HCT116 (cell line): ENCODE results near the gene WNT3A. TPM values are rescaled to one million over a fixed set of nuclear protein-coding genes. Genes with fewer than 3 reads are reported as not detected.

ENCODE experiments used
- ATAC-seq: fragments of 200-7000 bp; cut with Tn5 transposase; 2 replicates; pipeline ENCODE4 v1.9.1; 2020; ENCODE audit warnings: mild to moderate bottlenecking, moderate library complexity
- BruUV-seq: library from RNA; stranded (reverse); fragments of 400-500 nt; replicated peaks from 2 replicates; lab custom pipeline; 2021; lab: Mats Ljungman, UMichigan
- CTCF ChIA-PET: fragments of 300-600 bp; sonication (Branson Sonifier 250); formaldehyde crosslinking; loops from one replicate; lab custom pipeline; 2021; ENCODE audit warnings: antibody characterized with exemption; lab: Charles Lee
- POLR2A ChIA-PET: fragments of 300-600, 350-600 bp; sonication (Branson Sonifier 250); formaldehyde crosslinking; loops from one replicate; lab custom pipeline; 2021; ENCODE audit warnings: antibody characterized with exemption; lab: Charles Lee
- RAD21 ChIA-PET, 2 experiments: fragments of 300-600 bp; sonication (Branson Sonifier 250); formaldehyde crosslinking; loops; one replicate each; lab custom pipeline; 2023; ENCODE audit warnings: low total read pairs in 2 of 2; ENCODE audit not compliant: uncharacterized antibody in 2 of 2, unreplicated experiment in 2 of 2, low non-redundant PET in 1 of 2; lab: Charles Lee
- DNase-seq: peaks from one replicate; pipeline ENCODE4 v3.0.0-alpha.2; 2010; ENCODE audit warnings: low read depth, low spot score
- H2AFZ ChIP-seq: fragments of 200-600 bp; shearing (Covaris generic), sonication (generic); 2 replicates; pipeline ENCODE4 v1.6.1; 2017; ENCODE audit warnings: low read depth, mixed run types, mixed read lengths, antibody characterized with exemption, low read length; ENCODE audit not compliant: poor library complexity, severe bottlenecking
- H3K27ac ChIP-seq: 2 replicates; pipeline ENCODE4 v1.5.1; 2012; ENCODE audit warnings: low read depth, low read length
- H3K27me3 ChIP-seq: fragments of 200-600 bp; sonication (generic); 2 replicates; pipeline ENCODE4 v1.6.1; 2016; ENCODE audit warnings: mixed run types, low read length, mixed read lengths; ENCODE audit not compliant: insufficient read depth
- H3K36me3 ChIP-seq, 2 experiments: fragments of 200-500 bp in 1 of 2; fragments of 200-600 bp in 1 of 2; sonication (Bioruptor generic) in 1 of 2; sonication (generic) in 1 of 2; 2 replicates each; pipeline versions ENCODE4 v1.5.1 to v1.6.1; 2014 to 2016; ENCODE audit warnings: low read length in 2 of 2, inconsistent platforms in 1 of 2, mixed read lengths in 1 of 2, mixed run types in 1 of 2; ENCODE audit not compliant: insufficient read depth in 2 of 2, control insufficient read depth in 1 of 2
- H3K4me1 ChIP-seq, 2 experiments: fragments of 200-600 bp in 1 of 2; sonication (generic) in 1 of 2; 2 replicates each; pipeline versions ENCODE4 v1.5.1 to v1.6.1; 2012 to 2017; ENCODE audit warnings: low read length in 2 of 2, inconsistent platforms in 1 of 2, mild to moderate bottlenecking in 1 of 2, mixed read lengths in 1 of 2, mixed run types in 1 of 2, moderate library complexity in 1 of 2; ENCODE audit not compliant: insufficient read depth in 2 of 2, control insufficient read depth in 1 of 2
- H3K4me2 ChIP-seq: fragments of 200-600 bp; sonication (generic); 2 replicates; pipeline ENCODE4 v1.6.1; 2017; ENCODE audit warnings: mixed run types, low read length, mixed read lengths
- H3K4me3 ChIP-seq, 2 experiments: fragments of 200-600 bp in 1 of 2; sonication (generic) in 1 of 2; replicated peaks in 1 of 2; 2 replicates each; pipeline ENCODE4 v1.5.1; 2011 to 2016; ENCODE audit warnings: low read length in 2 of 2, control low read depth in 1 of 2, low read depth in 1 of 2, mild to moderate bottlenecking in 1 of 2, mixed read lengths in 1 of 2, mixed run types in 1 of 2
- H3K79me2 ChIP-seq: fragments of 200-600 bp; sonication (generic); 2 replicates; pipeline ENCODE4 v1.6.1; 2017; ENCODE audit warnings: mild to moderate bottlenecking, mixed run types, low read length, moderate library complexity, mixed read lengths; ENCODE audit not compliant: insufficient read depth
- H3K9ac ChIP-seq: fragments of 200-600 bp; sonication (generic); 2 replicates; pipeline ENCODE4 v1.6.1; 2016; ENCODE audit warnings: low read length, mixed read lengths
- H3K9me2 ChIP-seq: fragments of 200-600 bp; sonication (generic), shearing (Covaris generic); 2 replicates; pipeline ENCODE4 v1.6.1; 2017; ENCODE audit warnings: mixed run types, mild to moderate bottlenecking, moderate library complexity; ENCODE audit not compliant: insufficient read depth
- H3K9me3 ChIP-seq, 2 experiments: fragments of 200-500 bp in 1 of 2; fragments of 200-600 bp in 1 of 2; sonication (Bioruptor generic) in 1 of 2; sonication (generic) in 1 of 2; 2 replicates each; pipeline ENCODE4 v1.6.1; 2014 to 2017; ENCODE audit warnings: low read length in 2 of 2, mixed read lengths in 2 of 2, inconsistent platforms in 1 of 2, low read depth in 1 of 2, mild to moderate bottlenecking in 1 of 2, mixed run types in 1 of 2, moderate library complexity in 1 of 2; ENCODE audit not compliant: control insufficient read depth in 1 of 2, insufficient read depth in 1 of 2
- H4K20me1 ChIP-seq: fragments of 200-600 bp; sonication (generic), shearing (Covaris generic); 2 replicates; pipeline ENCODE4 v1.6.1; 2017; ENCODE audit warnings: mixed run types, mild to moderate bottlenecking, moderate library complexity; ENCODE audit not compliant: insufficient read depth
- CBX3 ChIP-seq: IDR thresholded peaks from 2 replicates; pipeline ENCODE4 v1.6.1; 2012; ENCODE audit warnings: low read depth
- CEBPB ChIP-seq: IDR thresholded peaks from 2 replicates; pipeline ENCODE4 v1.6.1; 2012; ENCODE audit warnings: low read depth
- EGR1 ChIP-seq: IDR thresholded peaks from 2 replicates; pipeline ENCODE4 v1.6.1; 2012; ENCODE audit warnings: low read depth
- EZH2 ChIP-seq: fragments of 200-600 bp; sonication (generic); IDR thresholded peaks from 2 replicates; pipeline ENCODE4 v1.6.1; 2017; ENCODE audit warnings: antibody characterized with exemption, mixed run types
- FOSL1 ChIP-seq: IDR thresholded peaks from 2 replicates; pipeline ENCODE4 v1.6.1; 2012; ENCODE audit warnings: low read depth
- JUND ChIP-seq: IDR thresholded peaks from 2 replicates; pipeline ENCODE4 v1.6.1; 2012
- POLR2AphosphoS5 ChIP-seq: IDR thresholded peaks from 2 replicates; pipeline ENCODE4 v1.6.1; 2011; ENCODE audit warnings: mild to moderate bottlenecking, low read depth, low read length, moderate library complexity
- SIN3A ChIP-seq: IDR thresholded peaks from 2 replicates; pipeline ENCODE4 v1.6.1; 2012; ENCODE audit warnings: low read depth
- SP1 ChIP-seq: IDR thresholded peaks from 2 replicates; pipeline ENCODE4 v1.6.1; 2012; ENCODE audit warnings: low read depth
- SRF ChIP-seq: IDR thresholded peaks from 2 replicates; pipeline ENCODE4 v1.6.1; 2012; ENCODE audit warnings: low read depth
- TCF7L2 ChIP-seq: IDR thresholded peaks from 2 replicates; pipeline ENCODE4 v1.7.0; 2011; ENCODE audit warnings: borderline replicate concordance, inconsistent platforms; ENCODE audit not compliant: insufficient read depth, insufficient read length; ENCODE audit errors: extremely low read depth
- ZFX ChIP-seq: fragments of 450-650 bp; IDR thresholded peaks from 2 replicates; pipeline ENCODE4 v1.6.1; 2017
- ZNF274 ChIP-seq: fragments of 200-500 bp; sonication (Bioruptor generic); IDR thresholded peaks from 2 replicates; pipeline ENCODE4 v1.6.1; 2014; ENCODE audit warnings: mild to moderate bottlenecking, low read depth, low read length, inconsistent platforms
- intact Hi-C: fragments of 100-400 bp; cut with micrococcal nuclease; formaldehyde crosslinking; loops from 2 replicates; pipeline ENCODE4 v1.10.0; 2022
- total RNA-seq: library from RNA; stranded (reverse); gene quantifications from one replicate; pipeline ENCODE4 v1.2.1, GENCODE V29; 2021; ENCODE audit not compliant: unreplicated experiment
- TF ChIP-seq, protein P1 (sequence below): IDR thresholded peaks from 2 replicates; pipeline ENCODE4 v1.6.1; 2012
- TF ChIP-seq, protein P2 (sequence below), 3 experiments: fragments of 200-600 bp in 1 of 3; sonication (generic) in 1 of 3; IDR thresholded peaks in 2 of 3; conservative IDR thresholded peaks in 1 of 3; 2 replicates each; pipeline ENCODE4 v1.5.1; 2012 to 2017; ENCODE audit warnings: low read depth in 2 of 3, low read length in 2 of 3, antibody characterized with exemption in 1 of 3, borderline replicate concordance in 1 of 3, control low read depth in 1 of 3, mild to moderate bottlenecking in 1 of 3, mixed read lengths in 1 of 3, mixed run types in 1 of 3, moderate library complexity in 1 of 3; ENCODE audit not compliant: insufficient read depth in 1 of 3
- TF ChIP-seq, protein P3 (sequence below): IDR thresholded peaks from 2 replicates; pipeline ENCODE4 v1.6.1; 2012
- TF ChIP-seq, protein P4 (sequence below): IDR thresholded peaks from 2 replicates; pipeline ENCODE4 v1.6.1; 2011; ENCODE audit warnings: mild to moderate bottlenecking, low read length, moderate library complexity; ENCODE audit not compliant: insufficient replicate concordance; ENCODE audit errors: extremely low read depth
- TF ChIP-seq, protein P5 (sequence below): IDR thresholded peaks from 2 replicates; pipeline ENCODE4 v1.6.1; 2012; ENCODE audit warnings: low read depth

WNT3A gene
- total RNA-seq, 1 experiment from 2014 or later: 3.7 TPM

DNA sequence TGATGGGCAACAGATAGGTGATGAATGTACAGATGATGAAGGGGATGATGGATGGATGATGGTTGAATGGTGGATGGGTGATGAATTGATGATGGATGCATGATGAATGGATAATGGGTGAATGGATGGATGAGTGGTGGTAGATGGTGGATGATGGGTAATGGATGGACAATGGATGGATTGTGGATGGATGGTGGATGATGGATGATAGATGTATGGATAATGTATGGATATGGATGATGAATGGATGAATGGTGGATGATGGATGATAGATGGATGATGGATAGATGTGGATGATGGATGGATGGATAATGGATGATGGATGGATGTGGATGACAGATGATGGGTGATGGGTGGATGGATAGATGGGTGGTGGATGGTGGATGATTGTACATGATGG lies 35.7 kb downstream of the WNT3A start:
- no TSS peak for BruUV-seq
- no peaks in the 10 kb centered on the region for H3K4me1 ChIP-seq
- no peaks in the 10 kb centered on the region for H3K79me2 ChIP-seq
- POLR2A ChIA-PET: no interaction called here
- H3K4me3 ChIP-seq: no peak overlapping the region
- H3K4me2 ChIP-seq: no peak overlapping the region
- intact Hi-C loops: no loop called here
- H3K27me3 ChIP-seq: 0 out of 2 replicates have a peak, but pooled peaks cover 5% of the 10 kb centered on the region
- H4K20me1 ChIP-seq: no peaks in the 10 kb centered on the region
- H3K9ac ChIP-seq: no peak overlapping the region
- H3K27ac ChIP-seq: no peak overlapping the region
- DNase-seq (no peak), ATAC-seq (no peak)
- no peak overlapping the region for H2AFZ ChIP-seq
- H3K9me3 ChIP-seq: no peaks in the 10 kb centered on the region
- TF ChIP-seq CBX3 (no peak), EGR1 (no peak), SRF (no peak), SP1 (no peak), CEBPB (no peak), POLR2AphosphoS5 (no peak), FOSL1 (no peak), SIN3A (no peak), TCF7L2 (no peak), ZNF274 (no peak), JUND (no peak), ZFX (no peak), EZH2 (no peak)
- TF ChIP-seq, protein P1, sequence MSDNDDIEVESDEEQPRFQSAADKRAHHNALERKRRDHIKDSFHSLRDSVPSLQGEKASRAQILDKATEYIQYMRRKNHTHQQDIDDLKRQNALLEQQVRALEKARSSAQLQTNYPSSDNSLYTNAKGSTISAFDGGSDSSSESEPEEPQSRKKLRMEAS: no peak
- TF ChIP-seq, protein P2, sequence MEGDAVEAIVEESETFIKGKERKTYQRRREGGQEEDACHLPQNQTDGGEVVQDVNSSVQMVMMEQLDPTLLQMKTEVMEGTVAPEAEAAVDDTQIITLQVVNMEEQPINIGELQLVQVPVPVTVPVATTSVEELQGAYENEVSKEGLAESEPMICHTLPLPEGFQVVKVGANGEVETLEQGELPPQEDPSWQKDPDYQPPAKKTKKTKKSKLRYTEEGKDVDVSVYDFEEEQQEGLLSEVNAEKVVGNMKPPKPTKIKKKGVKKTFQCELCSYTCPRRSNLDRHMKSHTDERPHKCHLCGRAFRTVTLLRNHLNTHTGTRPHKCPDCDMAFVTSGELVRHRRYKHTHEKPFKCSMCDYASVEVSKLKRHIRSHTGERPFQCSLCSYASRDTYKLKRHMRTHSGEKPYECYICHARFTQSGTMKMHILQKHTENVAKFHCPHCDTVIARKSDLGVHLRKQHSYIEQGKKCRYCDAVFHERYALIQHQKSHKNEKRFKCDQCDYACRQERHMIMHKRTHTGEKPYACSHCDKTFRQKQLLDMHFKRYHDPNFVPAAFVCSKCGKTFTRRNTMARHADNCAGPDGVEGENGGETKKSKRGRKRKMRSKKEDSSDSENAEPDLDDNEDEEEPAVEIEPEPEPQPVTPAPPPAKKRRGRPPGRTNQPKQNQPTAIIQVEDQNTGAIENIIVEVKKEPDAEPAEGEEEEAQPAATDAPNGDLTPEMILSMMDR (IDR thresholded peaks at IDR 0.05 in 2 of 3, conservative IDR thresholded peaks at IDR 0.05 in 1 of 3; ENCODE audit: borderline replicate concordance in 1 of 3, insufficient read depth in 1 of 3, low read depth in 2 of 3, low read length in 2 of 3): no peak
- TF ChIP-seq, protein P3, sequence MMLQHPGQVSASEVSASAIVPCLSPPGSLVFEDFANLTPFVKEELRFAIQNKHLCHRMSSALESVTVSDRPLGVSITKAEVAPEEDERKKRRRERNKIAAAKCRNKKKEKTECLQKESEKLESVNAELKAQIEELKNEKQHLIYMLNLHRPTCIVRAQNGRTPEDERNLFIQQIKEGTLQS: no peak
- TF ChIP-seq, protein P4, sequence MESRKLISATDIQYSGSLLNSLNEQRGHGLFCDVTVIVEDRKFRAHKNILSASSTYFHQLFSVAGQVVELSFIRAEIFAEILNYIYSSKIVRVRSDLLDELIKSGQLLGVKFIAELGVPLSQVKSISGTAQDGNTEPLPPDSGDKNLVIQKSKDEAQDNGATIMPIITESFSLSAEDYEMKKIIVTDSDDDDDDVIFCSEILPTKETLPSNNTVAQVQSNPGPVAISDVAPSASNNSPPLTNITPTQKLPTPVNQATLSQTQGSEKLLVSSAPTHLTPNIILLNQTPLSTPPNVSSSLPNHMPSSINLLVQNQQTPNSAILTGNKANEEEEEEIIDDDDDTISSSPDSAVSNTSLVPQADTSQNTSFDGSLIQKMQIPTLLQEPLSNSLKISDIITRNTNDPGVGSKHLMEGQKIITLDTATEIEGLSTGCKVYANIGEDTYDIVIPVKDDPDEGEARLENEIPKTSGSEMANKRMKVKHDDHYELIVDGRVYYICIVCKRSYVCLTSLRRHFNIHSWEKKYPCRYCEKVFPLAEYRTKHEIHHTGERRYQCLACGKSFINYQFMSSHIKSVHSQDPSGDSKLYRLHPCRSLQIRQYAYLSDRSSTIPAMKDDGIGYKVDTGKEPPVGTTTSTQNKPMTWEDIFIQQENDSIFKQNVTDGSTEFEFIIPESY: no peak
- TF ChIP-seq, protein P5, sequence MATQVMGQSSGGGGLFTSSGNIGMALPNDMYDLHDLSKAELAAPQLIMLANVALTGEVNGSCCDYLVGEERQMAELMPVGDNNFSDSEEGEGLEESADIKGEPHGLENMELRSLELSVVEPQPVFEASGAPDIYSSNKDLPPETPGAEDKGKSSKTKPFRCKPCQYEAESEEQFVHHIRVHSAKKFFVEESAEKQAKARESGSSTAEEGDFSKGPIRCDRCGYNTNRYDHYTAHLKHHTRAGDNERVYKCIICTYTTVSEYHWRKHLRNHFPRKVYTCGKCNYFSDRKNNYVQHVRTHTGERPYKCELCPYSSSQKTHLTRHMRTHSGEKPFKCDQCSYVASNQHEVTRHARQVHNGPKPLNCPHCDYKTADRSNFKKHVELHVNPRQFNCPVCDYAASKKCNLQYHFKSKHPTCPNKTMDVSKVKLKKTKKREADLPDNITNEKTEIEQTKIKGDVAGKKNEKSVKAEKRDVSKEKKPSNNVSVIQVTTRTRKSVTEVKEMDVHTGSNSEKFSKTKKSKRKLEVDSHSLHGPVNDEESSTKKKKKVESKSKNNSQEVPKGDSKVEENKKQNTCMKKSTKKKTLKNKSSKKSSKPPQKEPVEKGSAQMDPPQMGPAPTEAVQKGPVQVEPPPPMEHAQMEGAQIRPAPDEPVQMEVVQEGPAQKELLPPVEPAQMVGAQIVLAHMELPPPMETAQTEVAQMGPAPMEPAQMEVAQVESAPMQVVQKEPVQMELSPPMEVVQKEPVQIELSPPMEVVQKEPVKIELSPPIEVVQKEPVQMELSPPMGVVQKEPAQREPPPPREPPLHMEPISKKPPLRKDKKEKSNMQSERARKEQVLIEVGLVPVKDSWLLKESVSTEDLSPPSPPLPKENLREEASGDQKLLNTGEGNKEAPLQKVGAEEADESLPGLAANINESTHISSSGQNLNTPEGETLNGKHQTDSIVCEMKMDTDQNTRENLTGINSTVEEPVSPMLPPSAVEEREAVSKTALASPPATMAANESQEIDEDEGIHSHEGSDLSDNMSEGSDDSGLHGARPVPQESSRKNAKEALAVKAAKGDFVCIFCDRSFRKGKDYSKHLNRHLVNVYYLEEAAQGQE: no peak
- TF ChIP-seq, all 23 proteins: peak for 0
- CTCF ChIA-PET: no interaction called here
- RAD21 ChIA-PET: no interaction called here
- no peaks in the 10 kb centered on the region for H3K9me2 ChIP-seq
- no peaks in the 10 kb centered on the region for H3K36me3 ChIP-seq
